Activated CD4-positive, alpha-beta T cell treated with anti-CD3 and anti-CD28 coated beads for 36 hours (primary cell): ENCODE data around the gene RPTOR. TPM values are rescaled to one million over a fixed set of nuclear protein-coding genes. Genes with fewer than 3 reads are reported as not detected.

Experiments
- ATAC-seq: fragments of 200-7000 bp; cut with Tn5 transposase; one replicate; pipeline ENCODE4 v1.10.0; 2021; ENCODE audit warnings: mild to moderate bottlenecking, moderate library complexity
- CTCF ChIA-PET: fragments of 350-600 bp; sonication (Branson Sonifier 250); formaldehyde crosslinking; loops from one replicate; lab custom pipeline; 2021; ENCODE audit warnings: antibody characterized with exemption; lab: Charles Lee
- POLR2A ChIA-PET: fragments of 350-600 bp; sonication (Branson Sonifier 250); formaldehyde crosslinking; loops from one replicate; lab custom pipeline; 2021; ENCODE audit warnings: antibody characterized with exemption, inconsistent platforms; lab: Charles Lee
- DNase-seq: peaks from one replicate; pipeline ENCODE4 v3.0.0-alpha.2; 2020
- H3K27ac Mint-ChIP-seq: one replicate; pipeline ENCODE4 v1.8.0; 2021; ENCODE audit warnings: mixed read lengths
- H3K27me3 Mint-ChIP-seq: one replicate; pipeline ENCODE4 v1.8.0; 2021; ENCODE audit warnings: mixed read lengths
- H3K36me3 Mint-ChIP-seq: one replicate; pipeline ENCODE4 v1.8.0; 2021; ENCODE audit warnings: low read depth, mixed read lengths
- H3K4me1 Mint-ChIP-seq: one replicate; pipeline ENCODE4 v1.8.0; 2021; ENCODE audit warnings: mixed read lengths
- H3K4me3 Mint-ChIP-seq: one replicate; pipeline ENCODE4 v1.8.0; 2021; ENCODE audit warnings: mild to moderate bottlenecking, moderate library complexity, mixed read lengths
- H3K9me3 Mint-ChIP-seq: one replicate; pipeline ENCODE4 v1.8.0; 2021; ENCODE audit warnings: low read depth, mixed read lengths
- intact Hi-C, 2 experiments: fragments of 100-400 bp; cut with DNase I in 1 of 2; cut with micrococcal nuclease in 1 of 2; formaldehyde crosslinking; loops; one replicate each; pipeline versions ENCODE4 v1.14.2 to v1.15.1; 2022 to 2024; cut with DNase I, micrococcal nuclease
- total RNA-seq, 2 experiments: library from RNA; stranded (reverse); gene quantifications; one replicate each; pipeline ENCODE4 v1.2.3, GENCODE V29; 2021

Gene RPTOR
- total RNA-seq, 2 experiments from 2014 or later: 48.6 to 58.1 TPM

GRCh38 chr17:80940171-80941123 lies 395.8 kb downstream of the RPTOR start:
- CTCF ChIA-PET: no interaction called here
- ATAC-seq (no peak), DNase-seq (no peak)
- Mint-ChIP-seq H3K36me3 (peaks cover 16% of the 10 kb centered on the region), H3K4me3 (no peak overlapping the region), H3K27me3 (no peaks in the 10 kb centered on the region), H3K4me1 (peaks cover 38% of the 10 kb centered on the region), H3K9me3 (no peaks in the 10 kb centered on the region), H3K27ac (no peak overlapping the region)
- intact Hi-C loops: no loop called here
- POLR2A ChIA-PET: no interaction called here

- CTCF ChIA-PET: no interaction called here
- no peaks in the 10 kb centered on the region for H3K27me3 Mint-ChIP-seq
- POLR2A ChIA-PET: no interaction called here
- no peak overlapping the region for H3K27ac Mint-ChIP-seq
- H3K9me3 Mint-ChIP-seq: no peaks in the 10 kb centered on the region
- peaks cover 31% of the 10 kb centered on the region for H3K4me1 Mint-ChIP-seq
- DNase-seq: no peak
- no peak overlapping the region for H3K4me3 Mint-ChIP-seq
- intact Hi-C loops: no loop called here
- no peak for ATAC-seq
- peaks cover 22% of the 10 kb centered on the region for H3K36me3 Mint-ChIP-seq
Observed at GRCh38 chr17:80941171-80941570, 396.5 kb downstream of the RPTOR start.

GRCh38 chr17:80941743-80942422 lies 397.2 kb downstream of the RPTOR start:
- no peak for ATAC-seq
- Mint-ChIP-seq H3K27ac (no peak overlapping the region), H3K36me3 (peaks cover 29% of the 10 kb centered on the region), H3K27me3 (no peaks in the 10 kb centered on the region), H3K4me1 (peaks cover 25% of the 10 kb centered on the region), H3K4me3 (no peak overlapping the region), H3K9me3 (no peaks in the 10 kb centered on the region)
- POLR2A ChIA-PET: no interaction called here
- CTCF ChIA-PET: no interaction called here
- intact Hi-C loops: no loop called here
- no peak for DNase-seq

- Mint-ChIP-seq H3K9me3 (no peaks in the 10 kb centered on the region), H3K36me3 (peaks cover 33% of the 10 kb centered on the region), H3K27me3 (no peaks in the 10 kb centered on the region), H3K27ac (no peak overlapping the region), H3K4me3 (no peak overlapping the region), H3K4me1 (peaks cover 18% of the 10 kb centered on the region)
- no peak for DNase-seq
- CTCF ChIA-PET: no interaction called here
- POLR2A ChIA-PET: no interaction called here
- ATAC-seq: no peak
- intact Hi-C loops: no loop called here
Observed at GRCh38 chr17:80942423-80943345, 398.0 kb downstream of the RPTOR start.

- DNase-seq: no peak
- intact Hi-C loops: no loop called here
- ChIA-PET POLR2A (no interaction called here), CTCF (interaction anchor here (1.0 kb wide), 1 partner anchor 517 kb away, joined by 3 read pairs; no protein-coding TSS in a partner anchor)
- peaks cover 30% of the 10 kb centered on the region for H3K36me3 Mint-ChIP-seq
- H3K4me1 Mint-ChIP-seq: peaks cover 10% of the 10 kb centered on the region
- no peaks in the 10 kb centered on the region for H3K27me3 Mint-ChIP-seq
- no peak for ATAC-seq
- H3K4me3 Mint-ChIP-seq: no peak overlapping the region
- H3K27ac Mint-ChIP-seq: no peak overlapping the region
- no peaks in the 10 kb centered on the region for H3K9me3 Mint-ChIP-seq
Observed at GRCh38 chr17:80943346-80944145, 398.9 kb downstream of the RPTOR start.

GRCh38 chr17:80944326-80944725 lies 399.7 kb downstream of the RPTOR start:
- no peak overlapping the region for H3K4me3 Mint-ChIP-seq
- no peaks in the 10 kb centered on the region for H3K9me3 Mint-ChIP-seq
- ATAC-seq (no peak), DNase-seq (no peak)
- H3K27ac Mint-ChIP-seq: no peak overlapping the region
- POLR2A ChIA-PET: interaction anchor here (0.7 kb wide), 1 partner anchor 36 kb away, joined by 7 read pairs; no protein-coding TSS in a partner anchor
- peaks cover 24% of the 10 kb centered on the region for H3K36me3 Mint-ChIP-seq
- H3K4me1 Mint-ChIP-seq: peaks cover 2% of the 10 kb centered on the region
- CTCF ChIA-PET: interaction anchor here (1.0 kb wide), 1 partner anchor 517 kb away, joined by 3 read pairs; no protein-coding TSS in a partner anchor
- intact Hi-C loops: no loop called here
- H3K27me3 Mint-ChIP-seq: no peaks in the 10 kb centered on the region

- ChIA-PET POLR2A (no interaction called here), CTCF (no interaction called here)
- DNase-seq: no peak
- H3K36me3 Mint-ChIP-seq: peaks cover 24% of the 10 kb centered on the region
- ATAC-seq: no peak
- H3K9me3 Mint-ChIP-seq: no peaks in the 10 kb centered on the region
- no peak overlapping the region for H3K27ac Mint-ChIP-seq
- intact Hi-C loops: no loop called here
- no peaks in the 10 kb centered on the region for H3K27me3 Mint-ChIP-seq
- no peak overlapping the region for H3K4me3 Mint-ChIP-seq
- no peaks in the 10 kb centered on the region for H3K4me1 Mint-ChIP-seq
Observed at GRCh38 chr17:80945736-80946135, 401.1 kb downstream of the RPTOR start.

- Mint-ChIP-seq H3K27ac (no peak overlapping the region), H3K4me3 (no peak overlapping the region), H3K27me3 (no peaks in the 10 kb centered on the region), H3K36me3 (peaks cover 26% of the 10 kb centered on the region), H3K4me1 (no peaks in the 10 kb centered on the region), H3K9me3 (no peaks in the 10 kb centered on the region)
- ChIA-PET CTCF (interaction anchor here (0.5 kb wide), 1 partner anchor 33 kb away, joined by 3 read pairs; no protein-coding TSS in a partner anchor), POLR2A (no interaction called here)
- ATAC-seq (no peak), DNase-seq (no peak)
- intact Hi-C loops: no loop called here
Observed at GRCh38 chr17:80946449-80946848, 401.8 kb downstream of the RPTOR start.

DNA sequence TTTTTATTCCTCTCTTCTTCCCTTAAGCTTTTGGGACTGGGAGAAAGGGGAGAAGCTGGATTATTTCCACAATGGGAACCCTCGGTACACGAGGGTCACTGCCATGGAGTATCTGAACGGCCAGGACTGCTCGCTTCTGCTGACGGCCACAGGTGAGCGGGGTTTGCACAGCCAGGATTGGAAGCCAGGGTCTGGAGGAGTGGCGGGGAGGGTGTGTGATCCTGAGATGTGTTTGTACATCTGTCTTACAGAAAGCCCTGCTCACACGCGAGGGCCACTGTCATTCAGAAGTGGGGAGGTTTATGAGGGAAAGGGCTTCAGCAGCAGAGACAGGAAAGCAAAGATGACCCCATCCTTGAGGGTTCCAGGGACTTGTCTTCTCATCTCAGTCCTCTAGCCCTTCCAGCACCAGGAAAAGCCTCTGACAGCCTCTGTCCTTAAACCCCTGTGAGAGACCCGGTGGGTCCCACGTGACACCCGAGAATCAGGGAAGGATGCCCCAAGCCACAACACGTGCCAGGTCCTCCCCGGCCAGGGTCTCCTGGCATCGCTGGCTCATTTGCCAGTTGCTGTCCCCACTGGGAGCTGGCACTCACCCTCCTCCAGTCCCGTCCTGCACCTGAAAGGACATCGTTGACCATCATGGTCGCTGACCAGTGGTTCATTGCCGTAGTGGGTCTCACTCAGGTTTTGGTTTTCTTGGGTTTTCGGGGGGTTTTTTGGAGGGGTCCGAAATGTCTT lies 402.7 kb downstream of the RPTOR start:
- H3K27ac Mint-ChIP-seq: no peak overlapping the region
- POLR2A ChIA-PET: no interaction called here
- H3K4me1 Mint-ChIP-seq: no peaks in the 10 kb centered on the region
- no peaks in the 10 kb centered on the region for H3K27me3 Mint-ChIP-seq
- intact Hi-C loops: no loop called here
- peaks cover 23% of the 10 kb centered on the region for H3K36me3 Mint-ChIP-seq
- no peak overlapping the region for H3K4me3 Mint-ChIP-seq
- CTCF ChIA-PET: interaction anchor here (0.5 kb wide), 1 partner anchor 34 kb away, joined by 3 read pairs; no protein-coding TSS in a partner anchor
- no peak for ATAC-seq
- no peaks in the 10 kb centered on the region for H3K9me3 Mint-ChIP-seq
- no peak for DNase-seq
